ENCODE results near the gene TPD52L1.

DNA sequence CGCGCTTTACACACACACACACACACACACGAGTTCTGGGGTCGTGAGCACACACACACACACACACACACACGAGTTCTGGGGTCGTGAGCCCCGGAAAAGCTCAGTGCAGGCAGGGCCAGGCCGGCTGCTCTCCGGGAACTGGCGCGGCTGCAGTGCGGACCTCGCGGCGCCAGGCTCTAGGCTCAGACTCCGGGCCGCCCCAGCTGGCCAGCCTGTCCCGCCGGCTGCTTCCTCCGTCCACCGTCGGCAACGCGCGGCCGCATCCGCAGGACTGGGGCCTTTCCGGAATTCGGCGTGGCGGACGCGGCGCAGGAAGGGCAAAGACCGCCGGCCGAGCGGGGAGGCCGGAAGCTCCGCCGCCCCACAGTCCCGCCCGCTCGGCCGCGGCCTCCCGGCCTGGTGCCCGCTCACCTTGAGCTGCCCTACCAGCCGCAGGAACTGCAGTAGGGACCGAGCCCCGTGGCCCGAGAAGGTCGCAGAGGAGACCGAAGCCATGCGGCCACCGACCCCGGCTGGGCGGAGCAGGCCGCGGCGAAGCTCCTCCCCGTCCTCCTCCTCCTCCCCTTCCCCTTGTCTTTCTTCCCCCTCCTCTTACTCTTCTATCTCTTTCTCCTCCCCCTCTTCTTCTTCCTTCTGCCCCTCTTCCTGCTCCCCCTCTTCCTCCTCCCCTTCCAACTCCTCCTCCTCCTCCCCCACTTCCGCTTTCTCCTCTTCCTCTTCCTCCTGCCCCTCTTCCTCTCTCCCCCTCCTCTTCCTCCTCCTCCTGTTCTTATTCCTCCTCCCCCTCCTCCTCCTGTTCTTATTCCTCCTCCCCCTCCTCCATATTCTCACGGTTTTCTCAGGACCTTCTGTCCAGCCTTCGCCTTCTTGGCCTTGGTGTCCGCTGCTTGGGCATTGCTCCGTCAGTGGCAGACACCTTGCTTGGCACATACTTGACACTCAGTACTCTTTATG is 148.1 kb downstream of the TPD52L1 start, which contains the start of gene HDDC2:
- TF ChIP-seq ELF1 (CRISPR knock-in tag; IDR thresholded peaks at IDR 0.05) (peak; percentile 55), TAF15 (IDR thresholded peaks at IDR 0.05; ENCODE audit: low read depth, low read length, poor library complexity, severe bottlenecking) (peak; percentile 86), ZNF546 (CRISPR knock-in tag; conservative IDR thresholded peaks at IDR 0.05) (peak; percentile 91; the same call in 1 of the 2 replicates), NFATC3 (CRISPR knock-in tag; IDR thresholded peaks at IDR 0.05) (0 out of 2 replicates have a peak, but pooled peaks have one; percentile 60)
- TF ChIP-seq, protein P1, sequence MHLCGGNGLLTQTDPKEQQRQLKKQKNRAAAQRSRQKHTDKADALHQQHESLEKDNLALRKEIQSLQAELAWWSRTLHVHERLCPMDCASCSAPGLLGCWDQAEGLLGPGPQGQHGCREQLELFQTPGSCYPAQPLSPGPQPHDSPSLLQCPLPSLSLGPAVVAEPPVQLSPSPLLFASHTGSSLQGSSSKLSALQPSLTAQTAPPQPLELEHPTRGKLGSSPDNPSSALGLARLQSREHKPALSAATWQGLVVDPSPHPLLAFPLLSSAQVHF (CRISPR knock-in tag; IDR thresholded peaks at IDR 0.05): no peak
- TF ChIP-seq, protein P2, sequence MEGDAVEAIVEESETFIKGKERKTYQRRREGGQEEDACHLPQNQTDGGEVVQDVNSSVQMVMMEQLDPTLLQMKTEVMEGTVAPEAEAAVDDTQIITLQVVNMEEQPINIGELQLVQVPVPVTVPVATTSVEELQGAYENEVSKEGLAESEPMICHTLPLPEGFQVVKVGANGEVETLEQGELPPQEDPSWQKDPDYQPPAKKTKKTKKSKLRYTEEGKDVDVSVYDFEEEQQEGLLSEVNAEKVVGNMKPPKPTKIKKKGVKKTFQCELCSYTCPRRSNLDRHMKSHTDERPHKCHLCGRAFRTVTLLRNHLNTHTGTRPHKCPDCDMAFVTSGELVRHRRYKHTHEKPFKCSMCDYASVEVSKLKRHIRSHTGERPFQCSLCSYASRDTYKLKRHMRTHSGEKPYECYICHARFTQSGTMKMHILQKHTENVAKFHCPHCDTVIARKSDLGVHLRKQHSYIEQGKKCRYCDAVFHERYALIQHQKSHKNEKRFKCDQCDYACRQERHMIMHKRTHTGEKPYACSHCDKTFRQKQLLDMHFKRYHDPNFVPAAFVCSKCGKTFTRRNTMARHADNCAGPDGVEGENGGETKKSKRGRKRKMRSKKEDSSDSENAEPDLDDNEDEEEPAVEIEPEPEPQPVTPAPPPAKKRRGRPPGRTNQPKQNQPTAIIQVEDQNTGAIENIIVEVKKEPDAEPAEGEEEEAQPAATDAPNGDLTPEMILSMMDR (CRISPR knock-in tag; IDR thresholded peaks at IDR 0.05): peak; percentile 7; the same call in 1 of the 2 replicates
